HUES48 (cell line): ENCODE data around the gene IL17RC.

ENCODE experiments used
- H3K27ac ChIP-seq: one replicate; pipeline ENCODE4 v1.7.0; 2013; ENCODE audit warnings: low read depth, low read length, inconsistent platforms
- H3K27me3 ChIP-seq: 2 replicates; pipeline ENCODE4 v1.6.1; 2013; ENCODE audit warnings: mild to moderate bottlenecking, low read length; ENCODE audit not compliant: control insufficient read depth, insufficient read depth
- H3K36me3 ChIP-seq: 2 replicates; pipeline ENCODE4 v1.6.1; 2013; ENCODE audit warnings: low read length; ENCODE audit not compliant: control insufficient read depth, insufficient read depth
- H3K4me1 ChIP-seq: 2 replicates; pipeline ENCODE4 v1.6.1; 2013; ENCODE audit warnings: mild to moderate bottlenecking, low read length; ENCODE audit not compliant: control insufficient read depth, insufficient read depth
- H3K4me3 ChIP-seq: 2 replicates; pipeline ENCODE4 v1.5.1; 2013; ENCODE audit warnings: mild to moderate bottlenecking, low read depth, low read length
- H3K9ac ChIP-seq: 2 replicates; pipeline ENCODE4 v1.6.1; 2013; ENCODE audit warnings: mild to moderate bottlenecking, low read depth, low read length, moderate library complexity
- H3K9me3 ChIP-seq: 2 replicates; pipeline ENCODE4 v1.6.1; 2013; ENCODE audit warnings: low read length; ENCODE audit not compliant: control insufficient read depth, insufficient read depth

The IL17RC gene

DNA sequence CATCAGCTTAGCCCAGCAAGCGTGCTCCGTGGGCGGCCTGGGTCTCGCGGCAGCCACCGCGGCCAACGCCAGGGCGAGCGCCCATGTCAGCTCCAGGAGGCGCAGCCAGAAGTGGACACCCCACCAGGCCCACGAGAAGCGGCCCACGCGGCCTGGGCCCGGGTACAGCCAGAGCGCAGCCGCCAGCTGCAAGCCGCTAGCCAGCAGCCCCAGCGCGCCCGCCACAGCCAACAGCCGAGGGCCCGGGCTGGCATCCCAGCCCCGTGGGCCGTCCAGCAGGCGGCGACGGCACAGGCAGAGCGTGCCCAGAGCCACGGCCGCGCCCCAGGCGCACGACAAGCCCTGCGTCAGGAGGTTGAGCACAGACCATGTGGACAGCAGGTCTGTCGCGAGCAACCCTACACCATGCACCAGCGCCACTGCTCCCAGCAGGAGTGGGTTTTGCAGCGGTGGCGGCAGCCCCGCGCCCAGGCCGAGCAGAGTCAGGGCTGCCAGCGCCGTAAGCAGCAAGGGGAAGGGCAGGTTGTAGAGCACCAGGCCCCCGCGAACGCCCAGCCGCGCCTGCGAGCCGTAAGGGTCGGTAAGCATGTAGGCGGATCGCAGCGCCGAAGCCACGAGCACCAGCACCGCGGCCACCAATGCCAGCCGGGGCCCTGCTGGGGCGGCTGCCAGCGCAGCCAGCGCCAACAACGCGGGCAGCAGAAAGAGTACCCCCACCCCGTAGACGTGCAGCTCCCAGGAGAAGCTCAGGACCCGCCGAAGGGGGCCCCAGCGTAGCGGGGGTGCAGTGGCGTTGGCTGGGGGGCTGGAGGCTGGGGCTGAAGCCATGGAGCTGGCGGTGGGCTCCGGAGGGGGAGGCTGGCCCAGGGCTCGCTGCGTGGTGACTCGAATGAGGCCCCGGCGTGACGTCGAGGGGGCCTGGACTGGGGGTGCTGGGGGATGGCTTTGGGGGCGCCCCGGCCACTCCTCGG is 30.4 kb downstream of the IL17RC start:
- Histone ChIP-seq H3K36me3 (peaks cover 10% of the 10 kb centered on the region; the same call in 1 of the 2 replicates), H3K4me1 (no peaks in the 10 kb centered on the region; the same call in 1 of the 2 replicates), H3K9ac (no peak overlapping the region), H3K27ac (no peak overlapping the region), H3K9me3 (no peaks in the 10 kb centered on the region), H3K4me3 (peak overlapping the region; percentile 69), H3K27me3 (0 out of 2 replicates have a peak, but pooled peaks cover 3% of the 10 kb centered on the region)

DNA sequence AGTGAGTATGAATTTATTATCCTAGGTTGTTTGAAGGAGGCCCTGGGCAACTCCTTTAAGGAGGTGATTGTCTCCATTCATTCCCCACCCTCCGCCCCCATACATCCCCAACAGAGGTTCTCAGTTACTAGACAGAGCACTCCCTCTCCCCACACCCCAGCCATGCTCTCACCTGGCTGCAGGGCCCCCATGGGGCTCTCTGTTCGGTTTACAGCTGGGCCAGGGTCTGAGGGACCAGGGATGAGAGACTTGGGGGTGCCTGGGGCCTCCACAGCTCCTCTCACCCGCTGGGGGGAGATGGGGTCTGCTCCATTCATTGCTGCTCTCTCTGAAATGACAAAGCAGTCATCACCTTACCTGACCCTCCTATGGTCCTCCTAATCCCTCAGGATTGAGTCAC is 31.7 kb downstream of the IL17RC start:
- H3K27me3 ChIP-seq: 0 out of 2 replicates have a peak, but pooled peaks cover 3% of the 10 kb centered on the region
- no peaks in the 10 kb centered on the region; the same call in 1 of the 2 replicates for H3K4me1 ChIP-seq
- H3K9me3 ChIP-seq: no peaks in the 10 kb centered on the region
- H3K27ac ChIP-seq: no peak overlapping the region
- H3K4me3 ChIP-seq: no peak overlapping the region
- peaks cover 10% of the 10 kb centered on the region; the same call in 1 of the 2 replicates for H3K36me3 ChIP-seq
- no peak overlapping the region for H3K9ac ChIP-seq

- H3K9ac ChIP-seq: no peak overlapping the region
- H3K9me3 ChIP-seq: no peaks in the 10 kb centered on the region
- no peak overlapping the region for H3K27ac ChIP-seq
- H3K4me1 ChIP-seq: peaks cover 2% of the 10 kb centered on the region; the same call in 1 of the 2 replicates
- H3K27me3 ChIP-seq: 0 out of 2 replicates have a peak, but pooled peaks cover 3% of the 10 kb centered on the region
- H3K36me3 ChIP-seq: peaks cover 10% of the 10 kb centered on the region; the same call in 1 of the 2 replicates
- H3K4me3 ChIP-seq: no peak overlapping the region
These were observed 32.2 kb downstream of the IL17RC start for GRCh38 chr3:9949115-9949514.

- no peak overlapping the region for H3K27ac ChIP-seq
These were observed 32.7 kb downstream of the IL17RC start for GRCh38 chr3:9949626-9950025.

DNA sequence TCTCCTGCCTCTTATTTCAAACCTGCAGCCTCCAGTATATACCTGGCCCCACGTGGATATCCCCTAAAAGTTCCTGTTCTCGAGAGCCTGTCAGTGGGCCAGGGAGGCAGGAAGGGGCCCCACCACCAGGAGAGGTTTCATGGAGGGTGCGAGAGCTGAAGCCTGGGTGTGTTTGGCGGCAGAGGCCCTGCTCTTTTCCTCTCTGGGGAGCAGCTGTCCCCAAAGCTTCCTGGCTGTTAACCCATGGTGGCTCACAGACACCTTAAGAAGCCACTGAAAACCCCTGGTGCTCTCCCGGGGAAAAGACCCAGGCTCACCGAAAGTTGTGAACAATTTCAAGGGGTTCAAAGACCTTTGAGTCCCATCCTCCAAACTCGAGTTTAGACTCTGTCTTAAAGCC is 34.2 kb downstream of the IL17RC start:
- no peaks in the 10 kb centered on the region for H3K9me3 ChIP-seq
- peak overlapping the region; percentile 78; the same call in 1 of the 2 replicates for H3K4me3 ChIP-seq
- H3K4me1 ChIP-seq: peaks cover 20% of the 10 kb centered on the region
- H3K27me3 ChIP-seq: peaks cover 4% of the 10 kb centered on the region; the same call in 1 of the 2 replicates
- no peak overlapping the region for H3K9ac ChIP-seq
- no peak overlapping the region for H3K27ac ChIP-seq
- H3K36me3 ChIP-seq: peaks cover 10% of the 10 kb centered on the region; the same call in 1 of the 2 replicates

More at GRCh38 chr3:9949626-9950025, 32.7 kb downstream of the IL17RC start:
- Histone ChIP-seq H3K4me3 (no peak overlapping the region), H3K9ac (no peak overlapping the region), H3K27me3 (0 out of 2 replicates have a peak, but pooled peaks cover 3% of the 10 kb centered on the region), H3K4me1 (peaks cover 7% of the 10 kb centered on the region), H3K36me3 (peaks cover 10% of the 10 kb centered on the region; the same call in 1 of the 2 replicates), H3K9me3 (no peaks in the 10 kb centered on the region)

DNA sequence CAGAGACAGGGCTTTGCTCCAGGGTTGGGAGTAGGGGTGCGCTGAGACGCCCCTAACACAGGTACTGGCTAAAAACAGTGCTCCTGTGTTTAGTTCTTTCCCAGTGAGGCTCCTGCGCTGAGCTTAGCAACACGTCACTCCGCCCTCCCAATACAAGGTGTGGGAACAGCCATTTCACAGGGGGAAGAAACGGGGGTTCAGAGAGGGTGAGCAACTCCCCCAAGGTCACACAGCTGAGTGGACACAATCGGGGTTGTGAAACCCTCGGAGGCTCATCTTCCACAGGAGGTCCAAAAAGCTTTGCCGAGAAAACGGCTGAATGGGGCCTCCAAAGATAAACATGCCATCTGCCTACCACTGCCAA is 34.7 kb downstream of the IL17RC start:
- Histone ChIP-seq H3K4me1 (peaks cover 21% of the 10 kb centered on the region), H3K4me3 (peak overlapping the region; percentile 78), H3K36me3 (peaks cover 10% of the 10 kb centered on the region; the same call in 1 of the 2 replicates), H3K27me3 (peaks cover 4% of the 10 kb centered on the region; the same call in 1 of the 2 replicates), H3K27ac (no peak overlapping the region), H3K9ac (no peak overlapping the region), H3K9me3 (no peaks in the 10 kb centered on the region)

GRCh38 chr3:9951962-9952805 is 35.3 kb downstream of the IL17RC start, which contains the start of gene PRRT3:
Gene PRRT3 (minus strand): TSS chr3:9952408. CDS start chr3:9950115, 2,293 bp downstream.
- no peak within 1 kb of the TSS for H3K27ac ChIP-seq

GRCh38 chr3:9955067-9955502 is 38.2 kb downstream of the IL17RC start:
- no peaks in the 10 kb centered on the region for H3K9me3 ChIP-seq

More at GRCh38 chr3:9951962-9952805, 35.3 kb downstream of the IL17RC start, which contains the start of gene PRRT3:
- peak within 1 kb of the TSS; percentile 78 for H3K4me3 ChIP-seq
- H3K9me3 ChIP-seq: no peaks in the 10 kb centered on the region
- peaks cover 10% of the 10 kb centered on the region; the same call in 1 of the 2 replicates for H3K36me3 ChIP-seq
- no peak within 1 kb of the TSS for H3K9ac ChIP-seq
- peaks cover 21% of the 10 kb centered on the region for H3K4me1 ChIP-seq
- peaks cover 4% of the 10 kb centered on the region; the same call in 1 of the 2 replicates for H3K27me3 ChIP-seq

GRCh38 chr3:9955611-9956352 is 38.9 kb downstream of the IL17RC start:
- H3K27ac ChIP-seq: no peak overlapping the region
- H3K27me3 ChIP-seq: peaks cover 4% of the 10 kb centered on the region; the same call in 1 of the 2 replicates
- H3K36me3 ChIP-seq: no peaks in the 10 kb centered on the region
- no peak overlapping the region for H3K4me3 ChIP-seq
- no peaks in the 10 kb centered on the region for H3K9me3 ChIP-seq
- no peak overlapping the region for H3K9ac ChIP-seq
- peaks cover 21% of the 10 kb centered on the region for H3K4me1 ChIP-seq

More at GRCh38 chr3:9955067-9955502, 38.2 kb downstream of the IL17RC start:
- no peak overlapping the region for H3K9ac ChIP-seq
- H3K27me3 ChIP-seq: peaks cover 4% of the 10 kb centered on the region; the same call in 1 of the 2 replicates
- H3K4me3 ChIP-seq: no peak overlapping the region
- peaks cover 21% of the 10 kb centered on the region for H3K4me1 ChIP-seq
- H3K36me3 ChIP-seq: no peaks in the 10 kb centered on the region
- peak overlapping the region; percentile 1 for H3K27ac ChIP-seq

- Histone ChIP-seq H3K9ac (no peak overlapping the region), H3K36me3 (no peaks in the 10 kb centered on the region), H3K27ac (no peak overlapping the region), H3K9me3 (no peaks in the 10 kb centered on the region), H3K4me1 (peaks cover 21% of the 10 kb centered on the region), H3K4me3 (no peak overlapping the region), H3K27me3 (peaks cover 4% of the 10 kb centered on the region; the same call in 1 of the 2 replicates)
These were observed 40.3 kb downstream of the IL17RC start for GRCh38 chr3:9957214-9957613.
